OCI-LY7 (cell line): ENCODE data around the gene DENND2A.

Experiments
- CTCF ChIP-seq: fragments of 200-600 bp; sonication (generic); conservative IDR thresholded peaks from 2 replicates; pipeline ENCODE4 v1.5.1; 2014; ENCODE audit warnings: mild to moderate bottlenecking, antibody characterized with exemption, low read length, moderate library complexity, mixed read lengths
- EZH2phosphoT487 ChIP-seq: fragments of 200-600 bp; sonication (generic); IDR thresholded peaks from 2 replicates; pipeline ENCODE4 v1.6.1; 2018; ENCODE audit warnings: low read depth, borderline replicate concordance, mild to moderate bottlenecking, mixed run types, antibody characterized with exemption, low read length, moderate library complexity, mixed read lengths

GRCh38 chr7:140610204-140611165, 30.1 kb downstream of the DENND2A start:
- TF ChIP-seq CTCF, result no peak
- TF ChIP-seq EZH2phosphoT487, result no peak
